ENCODE data around the gene RECQL5.
"Not testable (repeated sequence)": the region's sequence is repeated elsewhere in the genome, so short reads cannot be mapped to it uniquely, and the experiment has no call there.

Gene RECQL5

GRCh38 chr17:75595284-75595919, 71.6 kb downstream of the RECQL5 start:
- Histone ChIP-seq H3K4me1 (no peaks in the 10 kb centered on the region), H3K9me3 (no peaks in the 10 kb centered on the region), H3K36me3 (no peaks in the 10 kb centered on the region), H3K4me3 (ENCODE audit: low read depth, low read length) (no peak overlapping the region), H3K27me3 (no peaks in the 10 kb centered on the region)
- no peak for TF ChIP-seq CTCF (IDR thresholded peaks at IDR 0.05; ENCODE audit: low read depth, low read length)
- DNase-seq, result no peak

- H3K27me3 ChIP-seq, result no peaks in the 10 kb centered on the region
- DNase-seq, result no peak
- H3K9me3 ChIP-seq, result no peaks in the 10 kb centered on the region
- H3K36me3 ChIP-seq, result no peaks in the 10 kb centered on the region
- H3K4me1 ChIP-seq, result no peaks in the 10 kb centered on the region
- no peak overlapping the region for H3K4me3 ChIP-seq (ENCODE audit: low read depth, low read length)
- TF ChIP-seq CTCF (IDR thresholded peaks at IDR 0.05; ENCODE audit: low read depth, low read length), result no peak
Measured at GRCh38 chr17:75594499-75595283, 72.3 kb downstream of the RECQL5 start.

GRCh38 chr17:75593430-75593829, 73.5 kb downstream of the RECQL5 start:
- not testable (repeated sequence) for DNase-seq; H3K27me3 ChIP-seq; H3K9me3 ChIP-seq; H3K36me3 ChIP-seq; H3K4me3 ChIP-seq (ENCODE audit: low read depth, low read length); H3K4me1 ChIP-seq

GRCh38 chr17:75592348-75593020, 74.5 kb downstream of the RECQL5 start:
- no peak for TF ChIP-seq CTCF (IDR thresholded peaks at IDR 0.05; ENCODE audit: low read depth, low read length)
- Histone ChIP-seq H3K4me3 (ENCODE audit: low read depth, low read length) (no peak overlapping the region), H3K36me3 (no peaks in the 10 kb centered on the region), H3K4me1 (no peaks in the 10 kb centered on the region), H3K27me3 (no peaks in the 10 kb centered on the region), H3K9me3 (no peaks in the 10 kb centered on the region)
- DNase-seq, result no peak

- no peak for TF ChIP-seq CTCF (IDR thresholded peaks at IDR 0.05; ENCODE audit: low read depth, low read length)
- no peaks in the 10 kb centered on the region for H3K4me1 ChIP-seq
Measured at GRCh38 chr17:75591722-75592302, 75.1 kb downstream of the RECQL5 start.

GRCh38 chr17:75590849-75591721, 75.9 kb downstream of the RECQL5 start:
- Histone ChIP-seq H3K4me3 (ENCODE audit: low read depth, low read length) (no peak overlapping the region), H3K36me3 (no peaks in the 10 kb centered on the region), H3K4me1 (no peaks in the 10 kb centered on the region), H3K9me3 (no peaks in the 10 kb centered on the region), H3K27me3 (no peaks in the 10 kb centered on the region)
- DNase-seq, result no peak
- no peak for TF ChIP-seq CTCF (IDR thresholded peaks at IDR 0.05; ENCODE audit: low read depth, low read length)

More at GRCh38 chr17:75591722-75592302, 75.1 kb downstream of the RECQL5 start:
- H3K36me3 ChIP-seq, result no peaks in the 10 kb centered on the region
- no peak for DNase-seq
- H3K4me3 ChIP-seq (ENCODE audit: low read depth, low read length), result no peak overlapping the region
- H3K27me3 ChIP-seq, result no peaks in the 10 kb centered on the region
- H3K9me3 ChIP-seq, result no peaks in the 10 kb centered on the region

Data from BE2C (cell line).